Measurements from ENCODE around the gene NF2. TPM values are rescaled to one million over a fixed set of nuclear protein-coding genes. Genes with fewer than 3 reads are reported as not detected.

Gene NF2
- total RNA-seq, 3 donors from 2014 or later (not counting 1 experiment from before 2014, with no cell fraction given): 32.4 to 43.8 (median 39.6) TPM

GRCh38 chr22:29713156-29713727 is 109.8 kb downstream of the NF2 start:
- TF ChIP-seq CTCF (IDR thresholded peaks at IDR 0.05): no peak
- peaks cover 3% of the 10 kb centered on the region for H3K27me3 ChIP-seq (ENCODE audit: control insufficient read depth, insufficient read depth, low read length)
- intact Hi-C loops (cut with micrococcal nuclease): no loop called here
- 68% methylated on average over 8 of the region's 8 CpGs for WGBS (ENCODE audit: insufficient coverage)
- Mint-ChIP-seq H3K36me3 (no peaks in the 10 kb centered on the region), H3K4me3 (no peak overlapping the region), H3K4me1 (no peaks in the 10 kb centered on the region), H3K9me3 (no peaks in the 10 kb centered on the region), H3K27ac (no peak overlapping the region), H3K27me3 (ENCODE audit: low read depth in 2 of 2) (peaks cover 11 to 14% of the 10 kb centered on the region in 2 donors)
- no peaks in the 10 kb centered on the region for H3K4me1 ChIP-seq (ENCODE audit: control insufficient read depth, insufficient read depth, low read length)
- H3K4me3 ChIP-seq (ENCODE audit: low read length): no peak overlapping the region
- DNase-seq (no peak), ATAC-seq (no peak)
- H3K9me3 ChIP-seq (ENCODE audit: control insufficient read depth, insufficient read depth, low read length): no peaks in the 10 kb centered on the region
- no peaks in the 10 kb centered on the region for H3K36me3 ChIP-seq (ENCODE audit: control insufficient read depth, insufficient read depth, low read length)
- H3K27ac ChIP-seq (ENCODE audit: low read length): no peak overlapping the region

GRCh38 chr22:29715240-29715639 is 111.8 kb downstream of the NF2 start:
- no peak overlapping the region for H3K4me3 Mint-ChIP-seq
- H3K27ac Mint-ChIP-seq: no peak overlapping the region
- H3K27ac ChIP-seq (ENCODE audit: low read length): no peak overlapping the region
- no peaks in the 10 kb centered on the region for H3K9me3 Mint-ChIP-seq
- H3K9me3 ChIP-seq (ENCODE audit: control insufficient read depth, insufficient read depth, low read length): no peaks in the 10 kb centered on the region
- no peak overlapping the region for H3K4me3 ChIP-seq (ENCODE audit: low read length)
- peaks cover 17% of the 10 kb centered on the region for H3K27me3 ChIP-seq (ENCODE audit: control insufficient read depth, insufficient read depth, low read length)
- no peaks in the 10 kb centered on the region for H3K36me3 ChIP-seq (ENCODE audit: control insufficient read depth, insufficient read depth, low read length)
- no peak for TF ChIP-seq CTCF (IDR thresholded peaks at IDR 0.05)
- WGBS (ENCODE audit: insufficient coverage): 70% methylated on average over 13 of the region's 13 CpGs
- peaks cover 3% of the 10 kb centered on the region for H3K4me1 ChIP-seq (ENCODE audit: control insufficient read depth, insufficient read depth, low read length)
- H3K27me3 Mint-ChIP-seq (ENCODE audit: low read depth in 2 of 2): peaks cover 22 to 28% of the 10 kb centered on the region in 2 donors
- ATAC-seq: no peak
- peaks cover 0 to 5% of the 10 kb centered on the region in 2 donors for H3K4me1 Mint-ChIP-seq
- no peak for DNase-seq
- H3K36me3 Mint-ChIP-seq: no peaks in the 10 kb centered on the region
- intact Hi-C loops (cut with micrococcal nuclease): no loop called here

GRCh38 chr22:29715705-29716104 is 112.3 kb downstream of the NF2 start:
- Mint-ChIP-seq H3K4me3 (no peak overlapping the region), H3K9me3 (no peaks in the 10 kb centered on the region), H3K36me3 (no peaks in the 10 kb centered on the region), H3K27me3 (ENCODE audit: low read depth in 2 of 2) (peaks cover 22 to 28% of the 10 kb centered on the region in 2 donors), H3K4me1 (peaks cover 0 to 5% of the 10 kb centered on the region in 2 donors), H3K27ac (no peak overlapping the region)
- peaks cover 17% of the 10 kb centered on the region for H3K27me3 ChIP-seq (ENCODE audit: control insufficient read depth, insufficient read depth, low read length)
- DNase-seq: no peak
- intact Hi-C loops (cut with micrococcal nuclease): no loop called here
- H3K4me3 ChIP-seq (ENCODE audit: low read length): no peak overlapping the region
- TF ChIP-seq CTCF (IDR thresholded peaks at IDR 0.05): no peak
- H3K4me1 ChIP-seq (ENCODE audit: control insufficient read depth, insufficient read depth, low read length): peaks cover 3% of the 10 kb centered on the region
- H3K36me3 ChIP-seq (ENCODE audit: control insufficient read depth, insufficient read depth, low read length): no peaks in the 10 kb centered on the region
- ATAC-seq: no peak
- WGBS (ENCODE audit: insufficient coverage): 82% methylated on average over 5 of the region's 5 CpGs
- H3K27ac ChIP-seq (ENCODE audit: low read length): no peak overlapping the region
- H3K9me3 ChIP-seq (ENCODE audit: control insufficient read depth, insufficient read depth, low read length): no peaks in the 10 kb centered on the region

All from natural killer cell (primary cell).